Activated T-helper 1 cell treated with anti-CD3 and anti-CD28 coated beads, Interleukin-12 subunit alpha, Interleukin-12 subunit beta, Interleukin-2, Interleukin-4 antibody, amounts not matched to agents 30 ng/mL and 10 ng/mL and 1 ng/mL, durations not matched to agents 14 hours and 24 hours and 36 hours (primary cell): Measurements from ENCODE around the gene UBE4B. TPM values are rescaled to one million over a fixed set of nuclear protein-coding genes. Genes with fewer than 3 reads are reported as not detected.

Experiments used
- DNase-seq: peaks from one replicate; pipeline ENCODE4 v3.0.0; 2021; ENCODE audit warnings: low spot score
- H3K27ac Mint-ChIP-seq: one replicate; pipeline ENCODE4 v1.8.0; 2021; ENCODE audit warnings: mild to moderate bottlenecking, mixed read lengths
- H3K27me3 Mint-ChIP-seq: one replicate; pipeline ENCODE4 v1.8.0; 2022; ENCODE audit warnings: mild to moderate bottlenecking, moderate library complexity, mixed read lengths; ENCODE audit not compliant: insufficient read depth
- H3K36me3 Mint-ChIP-seq: one replicate; pipeline ENCODE4 v1.8.0; 2021; ENCODE audit warnings: low read depth, mixed read lengths
- H3K4me1 Mint-ChIP-seq: one replicate; pipeline ENCODE4 v1.8.0; 2021; ENCODE audit warnings: low read depth, mixed read lengths
- H3K4me3 Mint-ChIP-seq: one replicate; pipeline ENCODE4 v1.8.0; 2021; ENCODE audit warnings: mild to moderate bottlenecking, moderate library complexity, mixed read lengths
- H3K9me3 Mint-ChIP-seq: one replicate; pipeline ENCODE4 v1.8.0; 2021; ENCODE audit warnings: mixed read lengths
- intact Hi-C: fragments of 100-400 bp; cut with micrococcal nuclease; formaldehyde crosslinking; loops from one replicate; pipeline ENCODE4 v1.15.1; 2024
- total RNA-seq: library from RNA; stranded (reverse); gene quantifications from 2 replicates; pipeline ENCODE4 v1.2.3, GENCODE V29; 2022

Gene UBE4B
- total RNA-seq, 1 donor from 2014 or later, result 31.3 TPM

DNA sequence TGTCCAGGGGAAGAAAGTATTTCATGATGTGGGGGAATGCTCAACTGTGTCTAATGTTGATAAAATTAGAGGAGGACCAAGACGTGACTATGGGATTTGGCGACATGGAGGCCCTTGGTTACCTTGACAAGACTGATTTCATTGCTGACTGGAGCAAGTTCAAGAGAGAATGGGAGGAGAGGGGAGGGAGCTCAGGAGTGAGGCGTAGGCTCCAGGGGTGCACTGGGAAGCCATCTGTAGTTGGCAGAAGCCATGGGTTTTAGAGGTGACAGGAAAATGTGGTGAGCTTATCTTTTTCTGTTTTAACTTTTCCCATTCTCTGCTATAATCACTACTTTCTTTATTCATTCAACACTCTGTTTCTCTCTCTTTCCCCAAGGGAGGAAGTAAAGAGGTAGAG is 15.8 kb downstream of the UBE4B start:
- intact Hi-C loops, result no loop called here

GRCh38 chr1:10050611-10051010 is 17.9 kb downstream of the UBE4B start:
- Mint-ChIP-seq H3K36me3 (peaks cover 4% of the 10 kb centered on the region), H3K9me3 (no peaks in the 10 kb centered on the region), H3K4me3 (no peak overlapping the region), H3K4me1 (peaks cover 9% of the 10 kb centered on the region), H3K27ac (no peak overlapping the region), H3K27me3 (no peaks in the 10 kb centered on the region)
- intact Hi-C loops, result no loop called here
- DNase-seq, result no peak

More for the DNA sequence above, 15.8 kb downstream of the UBE4B start:
- H3K9me3 Mint-ChIP-seq, result no peaks in the 10 kb centered on the region
- peaks cover 6% of the 10 kb centered on the region for H3K36me3 Mint-ChIP-seq
- H3K4me1 Mint-ChIP-seq, result peaks cover 13% of the 10 kb centered on the region
- no peak overlapping the region for H3K27ac Mint-ChIP-seq
- H3K4me3 Mint-ChIP-seq, result no peak overlapping the region
- DNase-seq, result no peak
- H3K27me3 Mint-ChIP-seq, result no peaks in the 10 kb centered on the region

DNA sequence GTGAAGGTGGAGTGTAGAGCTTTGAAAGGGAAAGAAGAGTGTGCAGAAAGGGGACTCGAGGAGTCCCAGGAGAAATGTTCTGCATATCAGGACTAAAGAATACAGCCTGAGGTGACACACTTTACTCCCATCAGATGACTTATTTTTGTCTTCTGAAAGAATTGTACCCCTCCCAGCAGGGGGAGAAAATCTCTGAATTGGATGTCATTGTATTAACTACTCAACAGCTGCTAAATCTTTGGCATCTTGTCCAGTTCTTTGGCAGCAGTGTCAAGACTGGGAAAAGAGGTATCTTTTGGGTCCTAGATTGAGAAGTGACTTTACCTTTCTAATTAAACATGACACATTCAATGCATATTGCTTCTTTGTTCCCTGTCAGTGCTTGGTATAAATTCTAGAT is 18.9 kb downstream of the UBE4B start:
- Mint-ChIP-seq H3K9me3 (no peaks in the 10 kb centered on the region), H3K36me3 (peaks cover 3% of the 10 kb centered on the region), H3K27ac (no peak overlapping the region), H3K4me1 (peaks cover 6% of the 10 kb centered on the region), H3K4me3 (no peak overlapping the region), H3K27me3 (no peaks in the 10 kb centered on the region)
- DNase-seq, result no peak
- intact Hi-C loops, result no loop called here

DNA sequence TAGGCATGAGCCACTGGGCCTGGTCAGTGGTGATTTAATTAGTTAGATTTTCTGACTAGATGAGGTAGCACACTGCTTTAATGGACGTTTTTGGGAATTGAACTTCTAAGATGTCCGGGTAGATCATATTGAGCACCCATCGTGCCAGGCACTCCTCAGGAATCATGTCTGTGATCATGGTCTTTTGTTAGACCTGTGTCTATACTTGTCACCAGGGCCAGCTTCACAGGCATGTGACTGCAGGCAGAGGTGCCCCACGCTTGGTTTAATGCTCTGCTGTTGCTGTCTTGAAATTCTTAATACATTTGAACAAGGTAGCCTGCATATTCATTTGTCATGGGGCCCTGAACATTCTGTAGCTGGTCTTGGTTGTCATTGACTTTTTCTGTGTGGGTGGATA is 19.6 kb downstream of the UBE4B start:
- peaks cover 2% of the 10 kb centered on the region for H3K36me3 Mint-ChIP-seq
- H3K9me3 Mint-ChIP-seq, result no peaks in the 10 kb centered on the region
- no peaks in the 10 kb centered on the region for H3K27me3 Mint-ChIP-seq
- no peak overlapping the region for H3K27ac Mint-ChIP-seq
- DNase-seq, result no peak
- intact Hi-C loops, result no loop called here
- no peak overlapping the region for H3K4me3 Mint-ChIP-seq
- H3K4me1 Mint-ChIP-seq, result peaks cover 6% of the 10 kb centered on the region

DNA sequence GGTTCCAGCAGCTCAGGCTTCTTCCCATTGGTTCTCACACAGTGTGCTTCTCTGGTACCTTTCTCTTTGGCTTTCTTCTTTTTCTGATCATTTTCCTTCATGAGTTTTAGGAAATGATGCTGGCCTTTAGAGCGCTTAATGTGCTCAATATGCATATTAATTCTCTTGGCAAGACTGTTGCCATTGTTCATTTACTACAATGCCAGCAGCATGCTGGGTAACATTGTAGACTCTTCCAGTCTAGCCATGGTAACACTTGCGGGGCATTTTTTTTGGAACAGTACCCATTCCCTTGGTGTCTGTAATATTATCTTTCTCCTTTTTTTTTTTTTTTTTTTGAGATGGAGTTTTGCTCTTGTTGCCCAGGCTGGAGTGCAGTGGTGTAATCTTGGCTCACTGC is 21.7 kb downstream of the UBE4B start:
- Mint-ChIP-seq H3K27me3 (no peaks in the 10 kb centered on the region), H3K4me3 (no peak overlapping the region), H3K27ac (no peak overlapping the region), H3K36me3 (peaks cover 3% of the 10 kb centered on the region), H3K9me3 (no peaks in the 10 kb centered on the region), H3K4me1 (no peaks in the 10 kb centered on the region)
- intact Hi-C loops, result no loop called here
- no peak for DNase-seq

GRCh38 chr1:10056599-10056987 is 23.8 kb downstream of the UBE4B start:
- intact Hi-C loops, result no loop called here
- DNase-seq, result no peak
- H3K4me3 Mint-ChIP-seq, result no peak overlapping the region
- H3K9me3 Mint-ChIP-seq, result no peaks in the 10 kb centered on the region
- H3K27me3 Mint-ChIP-seq, result no peaks in the 10 kb centered on the region
- H3K4me1 Mint-ChIP-seq, result no peaks in the 10 kb centered on the region
- peaks cover 2% of the 10 kb centered on the region for H3K36me3 Mint-ChIP-seq
- H3K27ac Mint-ChIP-seq, result no peak overlapping the region

DNA sequence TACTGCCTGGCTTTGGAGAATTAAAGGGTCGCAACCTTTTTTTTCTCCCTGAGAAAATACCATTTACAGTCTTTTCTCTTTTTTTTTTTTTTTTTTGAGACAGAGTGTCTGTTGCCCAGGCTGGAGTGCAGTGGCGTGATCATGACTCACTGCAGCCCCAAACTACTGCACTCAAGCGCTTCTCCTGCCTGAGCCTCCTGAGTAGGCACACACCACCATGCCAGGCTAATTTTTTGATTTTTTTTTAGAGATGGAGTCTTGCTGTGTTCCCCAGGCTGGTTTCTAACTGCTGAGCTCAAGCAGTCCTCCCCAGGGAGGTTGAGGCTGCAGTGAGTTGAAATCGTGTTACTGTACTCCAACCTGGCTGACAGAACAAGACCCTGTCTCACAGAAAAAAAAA is 24.6 kb downstream of the UBE4B start:
- Mint-ChIP-seq H3K4me1 (no peaks in the 10 kb centered on the region), H3K9me3 (no peaks in the 10 kb centered on the region), H3K4me3 (no peak overlapping the region), H3K36me3 (peaks cover 2% of the 10 kb centered on the region), H3K27ac (no peak overlapping the region), H3K27me3 (no peaks in the 10 kb centered on the region)
- DNase-seq, result no peak
- intact Hi-C loops, result no loop called here

DNA sequence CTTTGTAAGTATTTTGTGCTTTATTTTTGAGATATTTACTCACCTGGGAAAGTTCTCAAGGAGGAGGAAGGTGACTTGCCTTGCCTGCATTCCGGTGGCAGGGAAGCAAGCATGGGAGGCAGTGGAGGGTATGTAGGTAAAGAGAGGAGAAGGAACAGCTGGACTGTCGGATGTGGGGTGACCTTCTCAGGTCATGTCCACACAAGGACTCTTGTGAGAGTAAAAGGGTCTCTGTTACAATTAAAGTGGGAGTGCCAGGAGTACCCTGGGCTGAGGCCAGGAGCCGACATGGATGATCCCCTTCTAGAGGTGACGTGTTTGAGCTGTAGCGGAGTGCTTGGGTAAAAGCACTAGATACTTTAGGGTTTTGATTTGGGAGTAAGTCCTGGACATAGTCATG is 25.0 kb downstream of the UBE4B start:
- no peak overlapping the region for H3K27ac Mint-ChIP-seq
- no peak for DNase-seq
- no peaks in the 10 kb centered on the region for H3K9me3 Mint-ChIP-seq
- no peaks in the 10 kb centered on the region for H3K4me1 Mint-ChIP-seq
- H3K27me3 Mint-ChIP-seq, result no peaks in the 10 kb centered on the region
- H3K4me3 Mint-ChIP-seq, result no peak overlapping the region
- intact Hi-C loops, result no loop called here
- H3K36me3 Mint-ChIP-seq, result peaks cover 2% of the 10 kb centered on the region

DNA sequence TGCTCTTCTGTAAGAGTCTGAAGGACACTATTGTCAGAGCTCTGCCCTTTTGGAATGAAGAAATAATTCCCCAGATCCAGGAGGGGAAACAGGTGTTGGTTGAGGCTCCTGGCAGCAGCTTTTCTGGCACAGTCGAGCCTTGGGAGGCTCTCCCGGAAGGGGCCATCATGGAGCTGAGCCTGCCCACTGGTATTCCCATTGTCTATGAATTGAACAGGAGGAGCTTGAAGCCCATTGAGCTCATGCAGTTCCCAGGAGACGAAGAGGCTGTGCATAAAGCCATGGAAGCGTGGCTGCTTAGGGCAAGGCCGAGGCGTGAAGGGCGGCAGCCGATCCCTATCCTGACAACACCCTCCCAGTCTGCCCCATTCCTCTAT is 26.6 kb downstream of the UBE4B start:
- H3K27me3 Mint-ChIP-seq, result no peaks in the 10 kb centered on the region
- no peak overlapping the region for H3K4me3 Mint-ChIP-seq
- H3K27ac Mint-ChIP-seq, result no peak overlapping the region
- intact Hi-C loops, result no loop called here
- peaks cover 2% of the 10 kb centered on the region for H3K36me3 Mint-ChIP-seq
- H3K9me3 Mint-ChIP-seq, result no peaks in the 10 kb centered on the region
- peaks cover 6% of the 10 kb centered on the region for H3K4me1 Mint-ChIP-seq
- DNase-seq, result no peak

- H3K27me3 Mint-ChIP-seq, result no peaks in the 10 kb centered on the region
- no peak for DNase-seq
- peaks cover 2% of the 10 kb centered on the region for H3K36me3 Mint-ChIP-seq
- peaks cover 15% of the 10 kb centered on the region for H3K4me1 Mint-ChIP-seq
- no peak overlapping the region for H3K4me3 Mint-ChIP-seq
- intact Hi-C loops, result no loop called here
- no peak overlapping the region for H3K27ac Mint-ChIP-seq
- H3K9me3 Mint-ChIP-seq, result no peaks in the 10 kb centered on the region
Measured at GRCh38 chr1:10060311-10061100, 27.7 kb downstream of the UBE4B start.

DNA sequence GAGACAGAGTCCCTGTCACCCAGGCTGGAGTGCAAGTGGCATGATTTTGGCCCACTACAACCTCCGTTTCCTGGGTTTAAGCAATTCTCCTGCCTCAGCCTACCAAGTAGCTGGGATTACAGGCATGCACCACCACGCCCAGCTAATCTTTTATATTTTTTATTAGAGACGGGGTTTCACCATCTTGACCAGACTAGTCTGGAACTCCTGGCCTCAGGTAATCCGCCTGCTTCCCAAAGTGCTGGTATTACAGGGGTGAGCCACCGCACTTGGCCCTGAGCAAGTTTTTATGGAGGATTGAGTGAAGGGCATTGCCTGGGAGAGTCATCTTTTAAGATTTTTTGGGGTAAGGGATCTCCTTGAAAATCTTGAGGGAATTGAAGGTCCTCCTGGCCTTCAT is 28.5 kb downstream of the UBE4B start:
- Mint-ChIP-seq H3K9me3 (no peaks in the 10 kb centered on the region), H3K4me3 (no peak overlapping the region), H3K4me1 (peaks cover 15% of the 10 kb centered on the region), H3K27ac (no peak overlapping the region), H3K27me3 (no peaks in the 10 kb centered on the region), H3K36me3 (peaks cover 2% of the 10 kb centered on the region)
- intact Hi-C loops, result no loop called here
- no peak for DNase-seq

DNA sequence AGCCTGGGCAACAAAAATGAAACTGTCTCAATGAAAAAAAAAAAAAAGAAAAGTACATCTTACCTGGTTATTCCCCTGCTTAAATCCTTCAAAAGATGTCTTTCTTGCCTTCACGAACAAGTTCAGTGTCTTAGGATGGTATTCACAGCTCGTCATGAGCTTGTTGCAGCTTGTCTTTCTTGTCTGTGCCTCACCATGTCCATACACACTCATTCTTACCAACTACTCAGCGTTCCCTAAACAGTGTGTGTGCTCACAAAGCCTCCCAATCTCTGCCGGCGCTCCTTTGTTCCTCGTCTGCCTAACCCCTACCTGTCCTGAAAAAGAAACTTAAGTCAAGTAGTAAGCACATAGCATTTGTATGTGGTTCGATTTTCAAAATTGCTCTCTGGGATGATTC is 31.1 kb downstream of the UBE4B start:
- H3K4me3 Mint-ChIP-seq, result no peak overlapping the region
- H3K36me3 Mint-ChIP-seq, result no peaks in the 10 kb centered on the region
- H3K27ac Mint-ChIP-seq, result no peak overlapping the region
- H3K4me1 Mint-ChIP-seq, result peaks cover 21% of the 10 kb centered on the region
- no peaks in the 10 kb centered on the region for H3K27me3 Mint-ChIP-seq
- intact Hi-C loops, result no loop called here
- H3K9me3 Mint-ChIP-seq, result no peaks in the 10 kb centered on the region
- DNase-seq, result no peak

DNA sequence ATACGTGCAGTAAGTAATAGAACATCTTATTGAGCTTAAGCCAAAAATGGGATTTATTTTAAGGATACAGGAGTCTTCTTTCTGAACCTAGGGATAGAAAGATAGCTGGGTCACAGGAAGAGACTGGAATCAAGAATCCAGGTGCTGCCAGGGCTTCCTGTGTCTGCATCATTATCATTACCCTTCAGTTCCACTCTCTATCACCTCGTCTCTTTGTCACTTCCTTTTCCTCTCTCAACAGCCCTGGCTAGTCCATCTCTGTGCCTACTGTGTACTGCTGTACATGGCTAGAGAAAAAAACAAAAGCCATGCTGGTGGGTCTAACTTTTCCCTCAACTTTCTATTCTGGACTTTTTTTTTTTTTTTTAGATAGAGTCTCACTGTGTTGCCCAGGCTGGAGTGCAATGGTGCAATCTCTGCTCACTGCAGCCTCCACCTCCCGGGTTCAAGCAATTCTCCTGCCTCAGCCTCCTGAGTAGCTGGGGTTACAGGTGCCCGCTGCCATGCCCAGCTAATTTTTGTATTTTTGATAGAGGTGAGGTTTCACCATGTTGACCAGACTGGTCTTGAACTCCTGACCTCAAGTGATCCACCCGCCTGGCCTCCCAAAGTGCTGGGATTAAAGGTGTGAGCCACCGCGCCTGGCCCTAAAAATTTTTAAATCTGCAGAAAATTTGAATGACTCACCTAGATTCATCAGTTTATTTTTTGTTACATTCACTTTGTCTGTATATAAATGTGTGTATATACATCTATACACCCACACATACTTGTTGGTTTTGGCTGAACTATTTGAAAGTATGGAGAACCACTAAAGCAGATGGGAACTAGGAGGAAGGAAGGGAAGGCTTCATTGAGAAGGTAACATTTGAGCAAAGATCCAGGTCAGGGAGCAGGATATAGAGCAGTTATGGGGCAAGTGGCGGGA is 31.9 kb downstream of the UBE4B start:
- Mint-ChIP-seq H3K4me1 (peaks cover 25% of the 10 kb centered on the region), H3K9me3 (no peaks in the 10 kb centered on the region), H3K27ac (no peak overlapping the region), H3K36me3 (no peaks in the 10 kb centered on the region), H3K4me3 (no peak overlapping the region), H3K27me3 (no peaks in the 10 kb centered on the region)
- intact Hi-C loops, result no loop called here
- DNase-seq, result no peak
